ENCODE results near the gene TGFBR3.
"Not testable (repeated sequence)": the region's sequence is repeated elsewhere in the genome, so short reads cannot be mapped to it uniquely, and the experiment has no call there.

Gene TGFBR3

GRCh38 chr1:91881280-91881679 lies 4.7 kb downstream of the TGFBR3 start:
- ATAC-seq: no peak

GRCh38 chr1:91879733-91880132 lies 6.2 kb downstream of the TGFBR3 start:
- ATAC-seq: no peak

- ATAC-seq: peak; percentile 69 to 74
Measured at GRCh38 chr1:91877574-91878208, 8.3 kb downstream of the TGFBR3 start.

GRCh38 chr1:91876781-91877573 lies 9.0 kb downstream of the TGFBR3 start:
- ATAC-seq: no peak

- ATAC-seq: peak; percentile 67 to 80
Measured at GRCh38 chr1:91876040-91876470, 9.9 kb downstream of the TGFBR3 start.

GRCh38 chr1:91874167-91874566 lies 11.8 kb downstream of the TGFBR3 start:
- ATAC-seq: no peak

GRCh38 chr1:91872559-91873081 lies 13.3 kb downstream of the TGFBR3 start:
- no peak for ATAC-seq

- ATAC-seq: no peak
Measured at GRCh38 chr1:91872000-91872399, 14.0 kb downstream of the TGFBR3 start.

GRCh38 chr1:91870322-91870721 lies 15.6 kb downstream of the TGFBR3 start:
- ATAC-seq: no peak

GRCh38 chr1:91866425-91866824 lies 19.5 kb downstream of the TGFBR3 start:
- ATAC-seq: no peak

GRCh38 chr1:91864017-91864700 lies 21.8 kb downstream of the TGFBR3 start:
- ATAC-seq: no peak

GRCh38 chr1:91863498-91863897 lies 22.5 kb downstream of the TGFBR3 start:
- no peak for ATAC-seq

- ATAC-seq: no peak
Measured at GRCh38 chr1:91862120-91862519, 23.8 kb downstream of the TGFBR3 start.

GRCh38 chr1:91857557-91858239 lies 28.3 kb downstream of the TGFBR3 start:
- no peak for ATAC-seq

GRCh38 chr1:91856996-91857395 lies 29.0 kb downstream of the TGFBR3 start:
- no peak for ATAC-seq

GRCh38 chr1:91854852-91855534 lies 31.0 kb downstream of the TGFBR3 start:
- no peak for ATAC-seq

GRCh38 chr1:91853397-91853796 lies 32.6 kb downstream of the TGFBR3 start:
- ATAC-seq: no peak

- not testable (repeated sequence) for ATAC-seq
Measured at GRCh38 chr1:91852011-91852410, 33.9 kb downstream of the TGFBR3 start.

- no peak for ATAC-seq
Measured at GRCh38 chr1:91851130-91852010, 34.6 kb downstream of the TGFBR3 start.

GRCh38 chr1:91850708-91851107 lies 35.2 kb downstream of the TGFBR3 start:
- ATAC-seq: no peak

- ATAC-seq: no peak
Measured at GRCh38 chr1:91847851-91848250, 38.1 kb downstream of the TGFBR3 start.
